ENCODE measurements around the gene PRDM10.

PRDM10 gene

GRCh38 chr11:129944696-129945095 lies 57.9 kb downstream of the PRDM10 start:
- no peak for DNase-seq (ENCODE audit: low read depth)

- DNase-seq (ENCODE audit: low read depth) = no peak
Measured at GRCh38 chr11:129943036-129943435, 59.6 kb downstream of the PRDM10 start.

DNA sequence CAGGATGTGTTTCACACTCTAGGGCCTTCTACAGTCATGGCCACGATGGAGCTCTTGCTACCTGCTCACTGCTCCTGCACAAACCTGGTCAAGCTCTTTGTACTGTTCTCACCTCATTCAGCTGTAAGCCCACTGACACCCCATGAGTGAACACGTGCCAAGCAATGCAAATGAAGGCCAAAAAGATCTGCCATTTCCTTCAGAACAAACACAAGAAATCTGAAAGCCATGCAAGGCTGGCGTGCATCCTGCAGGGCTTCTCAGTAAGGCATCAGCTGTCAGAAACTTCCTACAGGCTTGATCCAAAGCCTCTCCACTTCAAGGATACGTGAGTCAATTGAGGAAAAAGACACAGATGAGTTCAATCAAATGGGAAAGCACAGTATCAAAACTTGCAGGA lies 63.1 kb downstream of the PRDM10 start:
- no peak for DNase-seq (ENCODE audit: low read depth)

GRCh38 chr11:129938764-129939163 lies 63.9 kb downstream of the PRDM10 start:
- DNase-seq (ENCODE audit: low read depth) = no peak

DNA sequence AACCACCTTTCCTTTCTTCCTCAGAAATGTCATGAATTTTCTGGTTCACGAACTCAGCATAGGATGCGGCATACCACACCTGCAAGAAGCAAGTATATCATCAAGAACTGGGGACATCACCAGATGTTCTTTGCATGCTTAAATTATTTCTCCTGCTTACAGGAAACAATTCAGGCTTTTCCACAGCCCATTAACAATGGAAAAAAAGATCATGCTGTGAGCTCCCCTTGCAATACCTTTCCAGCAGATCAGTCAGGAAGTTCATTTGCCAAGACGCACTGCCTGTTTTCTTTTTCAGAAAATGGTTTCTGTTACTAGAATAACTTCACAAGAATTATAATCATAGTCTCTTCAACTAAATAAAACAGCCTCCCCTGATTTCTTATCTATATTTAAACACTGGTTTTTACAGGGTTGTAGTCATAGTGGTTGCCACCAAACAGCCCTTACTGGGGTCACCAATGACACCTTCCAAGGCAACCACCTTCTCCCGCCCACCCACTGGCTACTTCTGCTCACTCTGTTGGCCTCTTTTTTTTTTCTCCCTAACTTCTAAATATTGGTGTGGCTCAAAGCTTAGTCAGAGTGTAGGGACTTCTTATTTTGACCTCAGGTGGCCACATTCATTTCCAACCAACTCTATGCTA lies 64.9 kb downstream of the PRDM10 start:
- no peak for DNase-seq (ENCODE audit: low read depth)

- no peak for DNase-seq (ENCODE audit: low read depth)
Measured at GRCh38 chr11:129935723-129936122, 66.9 kb downstream of the PRDM10 start.

- DNase-seq (ENCODE audit: low read depth) = no peak
Measured at GRCh38 chr11:129933891-129934290, 68.7 kb downstream of the PRDM10 start.

- DNase-seq (ENCODE audit: low read depth) = no peak
Measured at GRCh38 chr11:129933262-129933661, 69.4 kb downstream of the PRDM10 start.

- no peak for DNase-seq (ENCODE audit: low read depth)
Measured at GRCh38 chr11:129932381-129933067, 70.1 kb downstream of the PRDM10 start.

- DNase-seq (ENCODE audit: low read depth) = no peak
Measured at GRCh38 chr11:129930743-129931142, 71.9 kb downstream of the PRDM10 start.

DNA sequence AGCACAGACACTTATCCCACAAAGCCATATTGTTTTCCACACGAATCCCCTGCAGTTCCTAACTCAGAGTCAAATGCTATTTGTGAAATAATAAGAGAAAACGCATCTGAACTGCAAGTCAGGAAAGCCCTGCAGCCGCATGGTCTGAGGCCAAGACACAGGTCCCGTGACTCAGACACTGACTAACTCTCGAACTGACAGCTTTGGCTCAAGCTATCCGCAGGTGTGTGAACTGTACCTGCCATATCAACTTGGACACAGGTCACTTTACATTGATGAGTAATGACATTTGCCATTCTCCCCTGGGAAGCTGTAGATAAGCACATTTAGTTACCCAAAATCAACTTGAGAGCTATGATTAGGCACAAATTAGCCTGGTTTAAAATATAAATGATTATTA lies 72.3 kb downstream of the PRDM10 start:
- DNase-seq (ENCODE audit: low read depth) = no peak

DNA sequence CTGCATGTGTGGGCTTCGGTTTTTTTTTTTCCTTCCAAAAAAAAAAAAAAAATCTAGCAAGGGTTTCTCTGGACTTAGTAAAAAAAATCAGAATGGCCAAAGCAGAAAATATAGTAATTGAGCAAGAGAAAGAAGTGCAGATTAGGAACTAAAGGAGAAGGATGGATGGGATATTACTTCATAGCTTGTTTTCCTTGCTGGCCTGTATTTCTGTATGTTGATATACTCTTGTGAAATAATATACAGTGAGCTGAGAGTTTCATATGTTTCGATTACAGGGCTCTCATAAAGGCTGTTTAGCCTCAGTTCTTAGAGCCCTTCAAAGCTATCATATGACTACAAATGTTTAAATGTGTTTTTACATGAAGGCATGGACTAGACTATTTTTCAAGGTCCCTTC lies 72.9 kb downstream of the PRDM10 start:
- no peak for DNase-seq (ENCODE audit: low read depth)

- DNase-seq (ENCODE audit: low read depth) = no peak
Measured at GRCh38 chr11:129928923-129929692, 73.5 kb downstream of the PRDM10 start.

GRCh38 chr11:129922674-129923073 lies 80.0 kb downstream of the PRDM10 start:
- no peak for DNase-seq (ENCODE audit: low read depth)

DNA sequence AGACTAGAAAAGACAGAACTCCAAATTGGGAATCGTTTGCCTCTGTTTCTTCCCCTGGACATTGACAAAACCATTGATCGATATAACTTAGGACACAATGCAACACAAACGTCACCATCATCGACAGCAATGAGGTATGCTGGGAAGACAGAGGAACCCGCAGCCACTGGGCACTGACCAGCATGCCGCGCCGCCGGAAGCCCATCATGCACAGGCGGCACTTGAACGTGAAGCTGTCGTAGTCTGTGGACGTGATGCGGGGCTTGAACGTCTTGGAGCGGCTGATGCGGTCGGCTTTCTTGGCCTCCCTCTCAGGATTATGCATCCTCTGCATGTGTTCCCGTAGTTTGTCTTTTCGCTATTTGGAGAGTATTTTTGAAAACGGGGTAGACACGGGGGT lies 84.3 kb downstream of the PRDM10 start:
- no peak for DNase-seq (ENCODE audit: low read depth)

DNA sequence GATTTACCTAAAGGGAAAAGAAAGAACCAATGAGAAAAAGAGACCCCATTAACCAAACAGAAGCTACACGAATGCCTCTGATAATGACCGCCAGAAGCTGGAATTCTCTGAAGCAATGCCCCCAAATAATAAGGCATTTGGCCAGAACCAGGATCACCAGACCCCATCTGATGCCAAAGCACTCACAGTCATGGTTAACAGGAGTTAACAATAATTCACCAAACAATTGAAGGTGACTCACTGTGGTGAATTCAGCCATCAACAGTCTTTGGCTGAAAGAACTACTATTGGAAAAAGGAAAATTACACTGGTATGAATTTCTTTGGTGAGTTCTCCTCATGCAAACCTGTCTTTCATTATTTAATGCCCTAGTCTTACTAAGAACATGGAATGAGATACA lies 85.4 kb downstream of the PRDM10 start:
- no peak for DNase-seq (ENCODE audit: low read depth)

DNA sequence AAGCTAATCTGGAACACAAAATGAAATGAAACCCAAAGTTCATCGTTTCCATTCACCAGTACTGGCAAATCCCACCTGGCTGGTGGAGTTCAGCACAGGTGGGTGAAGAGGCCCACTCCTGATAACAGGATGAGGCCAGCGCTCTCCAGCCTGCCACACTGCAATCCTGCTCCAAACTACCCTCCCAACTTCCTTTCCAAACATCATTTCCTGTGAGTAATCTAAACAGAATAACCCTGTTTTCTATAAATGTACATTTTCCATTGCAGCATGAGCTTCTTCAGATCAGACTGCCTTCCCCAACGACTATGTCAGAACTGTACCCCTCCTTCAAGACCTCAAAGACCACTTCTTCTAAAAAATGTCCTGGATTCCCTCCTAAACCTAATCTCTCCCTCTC lies 91.3 kb downstream of the PRDM10 start:
- no peak for DNase-seq (ENCODE audit: low read depth)

DNA sequence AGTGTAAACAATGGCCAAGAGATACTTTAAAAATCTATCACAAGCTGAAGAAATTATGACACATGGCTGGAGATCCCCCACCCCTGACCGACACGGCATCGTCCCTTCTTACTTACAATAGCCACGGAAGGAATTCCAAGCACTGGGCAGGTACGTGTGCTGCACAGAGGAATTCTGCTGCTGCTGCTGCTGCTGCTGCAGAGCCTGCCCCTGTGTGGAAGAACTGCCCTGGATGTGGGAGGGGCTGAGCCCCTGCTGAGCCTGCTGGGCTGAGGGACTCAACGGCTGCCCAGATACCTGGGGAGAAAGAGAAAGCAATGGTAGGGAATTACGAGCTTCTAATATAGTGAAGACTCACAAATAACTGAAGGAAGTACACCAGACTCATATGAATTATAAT lies 92.3 kb downstream of the PRDM10 start:
- DNase-seq (ENCODE audit: low read depth) = no peak

- DNase-seq (ENCODE audit: low read depth) = no peak
Measured at GRCh38 chr11:129905402-129905801, 97.2 kb downstream of the PRDM10 start.

DNA sequence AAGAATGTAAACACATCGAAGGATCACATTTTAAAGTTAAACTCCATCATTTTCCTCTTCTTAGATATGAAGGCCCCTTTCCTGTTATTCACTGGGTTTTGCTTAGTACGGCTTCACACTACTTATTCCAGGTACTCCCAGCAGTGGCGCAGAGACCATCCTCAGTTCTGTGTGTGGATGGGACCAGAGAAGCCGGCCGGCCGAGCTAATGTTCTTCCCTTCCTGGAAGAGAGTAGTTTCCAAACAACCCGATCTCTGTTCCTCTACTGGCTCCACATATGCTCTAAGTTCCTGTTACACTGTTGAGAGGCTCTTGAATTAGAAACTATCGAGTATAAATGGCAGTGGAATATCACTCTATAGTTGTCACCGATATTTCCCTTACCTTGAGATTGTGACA lies 106.6 kb downstream of the PRDM10 start:
- no peak for DNase-seq (ENCODE audit: low read depth)

- DNase-seq (ENCODE audit: low read depth) = peak; percentile 94
Measured at GRCh38 chr11:129895126-129896041, 107.3 kb downstream of the PRDM10 start, which contains the start of gene NFRKB. NFRKB (minus strand) TSS chr11:129895578; CDS start chr11:129892849, 2,729 bp downstream.

Data from stimulated activated CD8-positive, alpha-beta memory T cell treated with anti-CD3 and anti-CD28 coated beads, Interleukin-15, amount 100 ng/mL, for 24 hours (primary cell).